Common myeloid progenitor, CD34-positive (primary cell): ENCODE data around the gene DNAJC15.

Experiments
- CTCF ChIA-PET: fragments of 350-600 bp; sonication (Branson Sonifier 250); formaldehyde crosslinking; loops from one replicate; lab custom pipeline; 2021; ENCODE audit warnings: antibody characterized with exemption; lab: Charles Lee
- POLR2A ChIA-PET: fragments of 350-600 bp; sonication (Branson Sonifier 250); formaldehyde crosslinking; loops from one replicate; lab custom pipeline; 2021; ENCODE audit warnings: antibody characterized with exemption; lab: Charles Lee
- DNase-seq, 3 donors: peaks; one replicate each; pipeline versions ENCODE4 v3.0.0 to v3.0.0-alpha.2; 2013
- H3K27ac ChIP-seq, 2 experiments: 1 replicate in 1 of 2; 2 replicates in 1 of 2; pipeline ENCODE4 v1.7.0; 2013; ENCODE audit warnings: inconsistent platforms in 2 of 2, low read length in 2 of 2, mild to moderate bottlenecking in 2 of 2, low read depth in 1 of 2, moderate library complexity in 1 of 2; ENCODE audit not compliant: severe bottlenecking in 2 of 2, insufficient read depth in 1 of 2, poor library complexity in 1 of 2
- H3K27me3 ChIP-seq, 5 experiments: replicated peaks in 2 of 5; 1 replicate in 3 of 5; 2 replicates in 2 of 5; pipeline versions ENCODE4 v1.6.1 to v1.7.0; 2013; ENCODE audit warnings: low read length in 4 of 5, mild to moderate bottlenecking in 2 of 5, moderate library complexity in 2 of 5, inconsistent platforms in 1 of 5; ENCODE audit not compliant: insufficient read depth in 5 of 5, control insufficient read depth in 4 of 5
- H3K36me3 ChIP-seq, 4 experiments: 1 replicate in 2 of 4; 2 replicates in 2 of 4; pipeline versions ENCODE4 v1.6.1 to v1.7.0; 2013; ENCODE audit warnings: low read length in 3 of 4, control low read depth in 1 of 4, mild to moderate bottlenecking in 1 of 4; ENCODE audit not compliant: control insufficient read depth in 4 of 4, insufficient read depth in 4 of 4
- H3K4me1 ChIP-seq, 4 experiments: 1 replicate in 3 of 4; 2 replicates in 1 of 4; pipeline versions ENCODE4 v1.6.1 to v1.7.1; 2013; ENCODE audit warnings: low read length in 3 of 4, mild to moderate bottlenecking in 3 of 4, control low read depth in 1 of 4, inconsistent platforms in 1 of 4, moderate library complexity in 1 of 4; ENCODE audit not compliant: control insufficient read depth in 4 of 4, insufficient read depth in 4 of 4; ENCODE audit errors: control extremely low read depth in 1 of 4
- H3K4me3 ChIP-seq, 7 experiments: 1 replicate in 4 of 7; 2 replicates in 3 of 7; pipeline versions ENCODE4 v1.5.1 to v1.7.0; 2013; ENCODE audit warnings: mild to moderate bottlenecking in 7 of 7, low read length in 6 of 7, moderate library complexity in 6 of 7, inconsistent platforms in 2 of 7, low read depth in 2 of 7, control low read depth in 1 of 7; ENCODE audit not compliant: insufficient read depth in 4 of 7, control insufficient read depth in 1 of 7; ENCODE audit errors: extremely low read depth in 1 of 7
- H3K9me3 ChIP-seq, 5 experiments: 1 replicate in 4 of 5; 2 replicates in 1 of 5; pipeline versions ENCODE4 v1.6.1 to v1.7.1; 2013; ENCODE audit warnings: low read length in 4 of 5, mild to moderate bottlenecking in 2 of 5, inconsistent platforms in 1 of 5, low read depth in 1 of 5, moderate library complexity in 1 of 5; ENCODE audit not compliant: control insufficient read depth in 4 of 5, insufficient read depth in 2 of 5; ENCODE audit errors: control extremely low read depth in 1 of 5
- WGBS: methylation state at CpG from one replicate; pipeline ENCODE4 v1.1.5; 2013; ENCODE audit not compliant: insufficient coverage; 5-methylcytosine and 5-hydroxymethylcytosine counted together

Gene DNAJC15

DNA sequence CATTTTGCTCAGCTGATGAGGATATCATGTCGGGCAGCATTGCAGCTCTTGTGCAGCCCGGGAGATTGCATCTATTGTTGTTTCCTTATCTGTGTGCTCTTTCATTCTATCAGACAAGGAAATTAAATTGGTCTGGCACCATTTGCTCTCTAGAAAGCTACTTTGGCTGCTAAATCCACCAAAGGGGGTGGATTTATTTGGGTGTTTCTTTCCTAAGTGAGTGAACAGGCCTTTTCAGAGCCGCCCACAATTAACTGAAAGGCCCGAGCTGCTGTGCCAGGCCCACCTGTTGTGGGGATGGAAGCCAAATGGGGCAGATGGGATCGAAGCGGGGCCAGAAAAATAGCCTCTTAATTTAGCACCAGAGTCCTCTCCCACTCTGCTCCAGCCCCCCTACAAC, 99.4 kb downstream of the DNAJC15 start:
- Histone ChIP-seq H3K36me3 (no peaks in the 10 kb centered on the region), H3K9me3 (no peaks in the 10 kb centered on the region), H3K27ac (no peak overlapping the region), H3K4me3 (no peak overlapping the region), H3K27me3 (peaks cover 0 to 5% (median 0%) of the 10 kb centered on the region in 5 experiments), H3K4me1 (peaks cover 7 to 10% (median 9%) of the 10 kb centered on the region in 4 experiments)
- DNase-seq, result no peak
- 98% methylated on average over 6 of the region's 6 CpGs for WGBS
- ChIA-PET CTCF (interaction anchor here (0.8 kb wide), 1 partner anchor 21 kb away, joined by 3 read pairs; no protein-coding TSS in a partner anchor), POLR2A (no interaction called here)

DNA sequence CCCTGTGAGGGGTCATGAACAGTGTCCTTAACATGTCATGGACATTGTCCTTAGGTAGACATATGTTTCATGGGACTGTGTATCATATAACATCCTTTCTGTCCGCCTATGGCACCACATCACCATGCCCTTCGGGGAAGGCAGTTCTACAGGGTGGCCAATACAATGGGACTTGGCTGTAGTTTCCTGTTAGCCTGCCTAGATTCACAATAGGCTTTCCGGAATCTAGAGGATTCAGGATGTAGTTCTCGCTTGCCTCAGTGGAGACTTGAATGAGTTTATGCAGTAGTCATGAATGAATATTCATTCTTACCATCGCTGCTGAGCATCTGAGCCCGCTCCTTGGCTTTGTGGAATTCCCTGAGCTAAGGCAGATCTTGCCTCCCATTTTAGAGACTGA, 100.5 kb downstream of the DNAJC15 start:
- Histone ChIP-seq H3K4me1 (peaks cover 7 to 12% (median 11%) of the 10 kb centered on the region in 4 experiments), H3K4me3 (no peak overlapping the region), H3K36me3 (no peaks in the 10 kb centered on the region), H3K9me3 (no peaks in the 10 kb centered on the region), H3K27ac (no peak overlapping the region), H3K27me3 (peaks cover 0 to 8% (median 0%) of the 10 kb centered on the region in 5 experiments)
- POLR2A ChIA-PET, result no interaction called here
- 97% methylated on average over 6 of the region's 6 CpGs for WGBS
- DNase-seq, result no peak
- CTCF ChIA-PET, result no interaction called here

DNA sequence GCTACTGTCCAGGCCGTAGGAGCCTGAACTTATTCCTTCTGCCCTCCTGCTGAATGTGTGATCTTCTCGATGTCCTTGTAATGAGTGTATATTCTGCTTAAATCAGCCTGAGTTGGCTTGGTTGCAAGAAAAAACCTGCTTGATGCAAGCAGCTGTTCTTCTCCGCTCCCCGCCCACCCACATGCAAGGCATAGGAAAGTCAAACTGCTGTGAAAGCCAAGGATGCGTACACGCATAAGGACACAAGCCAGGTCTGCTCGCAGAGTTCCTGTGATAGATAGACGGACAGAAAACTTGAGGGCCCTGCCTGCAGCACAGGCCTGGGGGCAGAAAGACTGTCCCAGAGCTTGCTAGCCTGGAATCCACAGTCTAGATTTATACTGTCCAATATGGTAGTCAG, 101.1 kb downstream of the DNAJC15 start:
- 77% methylated on average over 7 of the region's 8 CpGs for WGBS

DNA sequence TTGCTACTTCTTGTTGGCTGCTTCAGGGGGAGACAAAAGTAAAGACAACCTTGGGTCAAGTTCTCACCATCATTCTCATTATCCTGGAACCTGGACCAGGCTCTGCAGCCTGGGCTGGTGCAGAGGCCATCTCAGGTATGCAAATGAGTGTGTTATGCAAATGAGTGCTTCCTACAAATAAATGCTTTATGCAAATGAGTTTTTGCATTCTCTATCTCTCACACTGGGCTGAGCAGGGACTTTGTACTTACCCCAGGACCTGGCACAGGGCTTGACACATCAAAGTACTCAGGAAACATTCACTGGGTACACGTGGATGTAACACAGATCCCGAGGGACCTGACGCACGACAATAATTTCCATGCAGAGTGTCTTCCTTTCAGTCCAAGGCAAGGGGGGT, 103.0 kb downstream of the DNAJC15 start:
- Histone ChIP-seq H3K9me3 (no peaks in the 10 kb centered on the region), H3K27ac (no peak overlapping the region), H3K4me1 (peaks cover 7 to 12% (median 11%) of the 10 kb centered on the region in 4 experiments), H3K36me3 (no peaks in the 10 kb centered on the region), H3K27me3 (peaks cover 0 to 24% (median 6%) of the 10 kb centered on the region in 5 experiments), H3K4me3 (no peak overlapping the region)
- ChIA-PET POLR2A (no interaction called here), CTCF (no interaction called here)
- no peak for DNase-seq
- 94% methylated on average over 4 of the region's 4 CpGs for WGBS

More for the DNA sequence above, 101.1 kb downstream of the DNAJC15 start:
- no peak overlapping the region for H3K27ac ChIP-seq
- H3K9me3 ChIP-seq, result no peaks in the 10 kb centered on the region
- ChIA-PET CTCF (no interaction called here), POLR2A (no interaction called here)
- H3K4me3 ChIP-seq, result no peak overlapping the region
- DNase-seq, result no peak
- H3K36me3 ChIP-seq, result no peaks in the 10 kb centered on the region
- peaks cover 0 to 12% (median 2%) of the 10 kb centered on the region in 5 experiments for H3K27me3 ChIP-seq
- H3K4me1 ChIP-seq, result peaks cover 7 to 12% (median 11%) of the 10 kb centered on the region in 4 experiments

DNA sequence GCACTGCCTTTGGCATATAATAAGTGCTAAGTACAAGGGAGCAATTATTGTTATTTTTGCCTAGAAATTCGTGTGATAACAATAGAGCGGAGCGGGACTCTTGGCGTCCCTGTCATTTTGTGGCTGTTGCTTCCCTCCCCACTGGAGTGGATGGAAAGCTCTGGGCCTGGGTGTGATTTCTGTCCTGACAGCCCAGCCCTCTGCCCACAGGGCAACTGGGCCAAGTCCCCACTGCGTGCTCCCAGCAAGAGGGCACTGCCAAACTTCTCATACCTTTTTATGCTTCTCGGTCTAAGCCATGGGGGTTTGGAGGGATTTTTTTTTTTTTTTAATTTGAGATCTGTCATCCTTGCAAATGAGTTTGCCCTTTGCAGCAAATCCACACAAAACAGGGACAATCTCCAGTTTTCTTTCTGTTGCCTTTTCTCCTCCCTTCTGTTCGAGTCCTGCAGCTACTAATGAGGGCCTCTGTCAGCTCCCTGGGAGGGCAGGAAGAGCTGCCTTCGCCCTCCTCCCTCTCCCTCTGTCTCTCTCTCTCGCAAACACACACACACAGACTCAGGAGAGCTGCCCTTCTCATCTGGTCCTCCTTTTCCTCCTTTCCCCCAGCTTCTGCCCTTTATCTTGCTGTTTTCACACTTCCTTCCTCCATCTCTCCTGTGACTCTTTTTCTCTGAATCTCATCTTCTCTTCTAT, 103.9 kb downstream of the DNAJC15 start:
- peaks cover 7 to 12% (median 11%) of the 10 kb centered on the region in 4 experiments for H3K4me1 ChIP-seq
- no peak overlapping the region for H3K27ac ChIP-seq
- peak overlapping the region in 1 of 7 experiments; percentile 4 for H3K4me3 ChIP-seq
- 65% methylated on average over 6 of the region's 9 CpGs for WGBS
- no peaks in the 10 kb centered on the region for H3K9me3 ChIP-seq
- H3K36me3 ChIP-seq, result no peaks in the 10 kb centered on the region
- DNase-seq, result no peak
- POLR2A ChIA-PET, result no interaction called here
- CTCF ChIA-PET, result no interaction called here
- H3K27me3 ChIP-seq, result peaks cover 0 to 27% (median 6%) of the 10 kb centered on the region in 5 experiments

DNA sequence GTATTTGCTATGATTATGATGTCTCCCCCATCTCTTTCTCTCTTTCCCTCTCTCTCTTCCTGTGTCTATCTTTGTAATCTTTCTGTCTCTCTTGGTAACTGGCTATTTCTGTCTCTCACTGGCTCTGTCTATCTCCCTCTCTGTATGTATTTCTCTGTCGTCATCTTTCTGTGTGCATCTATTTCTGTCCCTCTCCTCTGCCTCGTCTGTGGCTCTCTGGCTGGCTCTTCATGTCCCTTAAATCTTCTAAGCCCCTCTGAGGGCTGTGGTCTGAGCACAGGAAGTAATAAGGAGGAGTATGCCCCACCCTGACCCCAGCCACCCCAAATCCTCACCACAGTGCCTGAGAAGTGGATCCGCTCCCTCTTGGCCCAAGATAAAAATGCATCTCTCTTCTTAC, 104.4 kb downstream of the DNAJC15 start:
- Histone ChIP-seq H3K4me3 (peak overlapping the region in 1 of 7 experiments; percentile 10), H3K4me1 (peaks cover 7 to 12% (median 11%) of the 10 kb centered on the region in 4 experiments), H3K27ac (no peak overlapping the region), H3K27me3 (peaks cover 0 to 27% (median 6%) of the 10 kb centered on the region in 5 experiments), H3K9me3 (no peaks in the 10 kb centered on the region), H3K36me3 (no peaks in the 10 kb centered on the region)
- peak; percentile 17 to 59 (median 49) for DNase-seq
- ChIA-PET CTCF (no interaction called here), POLR2A (no interaction called here)
- WGBS, result 20% methylated on average over 1 of the region's 3 CpGs

DNA sequence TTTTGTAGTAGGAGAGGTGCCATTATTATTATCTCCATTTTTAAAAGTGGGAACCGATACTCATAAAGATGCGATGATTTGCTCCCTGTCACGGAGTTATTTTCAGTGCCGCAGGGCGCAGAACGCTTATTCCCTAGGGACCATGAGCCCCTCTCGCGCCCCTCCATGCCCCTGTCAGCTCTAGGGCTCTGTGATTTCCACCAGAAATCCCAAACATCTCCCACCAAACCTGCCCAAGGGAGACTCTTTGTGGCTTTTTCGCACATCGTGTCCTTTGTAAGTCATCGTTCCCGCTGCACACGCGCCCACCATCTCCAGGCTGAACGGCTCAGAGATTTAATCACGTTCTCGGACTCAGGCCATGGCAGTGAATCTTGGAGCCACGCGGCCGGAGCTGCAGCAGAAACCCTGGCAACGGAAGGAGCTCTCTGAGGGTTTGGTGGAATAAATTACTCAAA, 105.1 kb downstream of the DNAJC15 start:
- CTCF ChIA-PET, result no interaction called here
- WGBS, result 95% methylated on average over 17 of the region's 21 CpGs

More for the DNA sequence above, 105.1 kb downstream of the DNAJC15 start:
- Histone ChIP-seq H3K9me3 (no peaks in the 10 kb centered on the region), H3K4me1 (peaks cover 7 to 12% (median 11%) of the 10 kb centered on the region in 4 experiments), H3K27me3 (peaks cover 0 to 27% (median 6%) of the 10 kb centered on the region in 5 experiments), H3K4me3 (no peak overlapping the region), H3K27ac (no peak overlapping the region), H3K36me3 (no peaks in the 10 kb centered on the region)
- POLR2A ChIA-PET, result no interaction called here
- DNase-seq, result no peak
